H1 (cell line): ENCODE data around the gene SPINK1. TPM values are rescaled to one million over a fixed set of nuclear protein-coding genes. Genes with fewer than 3 reads are reported as not detected.

ENCODE experiments used
- BACH1 ChIP-seq: IDR thresholded peaks from 2 replicates; pipeline ENCODE4 v1.6.1; 2012; ENCODE audit warnings: low read length, improper control_type of control experiment
- CHD7 ChIP-seq: fragments of 300-600 bp; sonication (generic); IDR thresholded peaks from 2 replicates; pipeline ENCODE4 v1.7.1; 2012; ENCODE audit warnings: low read length, moderate library complexity, mild to moderate bottlenecking, inconsistent platforms; ENCODE audit not compliant: insufficient replicate concordance
- E2F6 ChIP-seq: IDR thresholded peaks from 2 replicates; pipeline ENCODE4 v1.6.1; 2012; ENCODE audit warnings: inconsistent platforms
- HDAC2 ChIP-seq, 2 experiments: fragments of 300-600 bp in 1 of 2; sonication (generic) in 1 of 2; IDR thresholded peaks; 2 replicates each; pipeline ENCODE4 v1.6.1; 2011 to 2012; ENCODE audit warnings: low read depth in 2 of 2, low read length in 2 of 2, mild to moderate bottlenecking in 2 of 2, moderate library complexity in 2 of 2, borderline replicate concordance in 1 of 2, inconsistent platforms in 1 of 2
- KDM5A ChIP-seq: fragments of 200-600 bp; IDR thresholded peaks from 2 replicates; pipeline ENCODE4 v1.7.1; 2012; ENCODE audit warnings: mild to moderate bottlenecking, low read length, inconsistent platforms, mixed read lengths
- NRF1 ChIP-seq: IDR thresholded peaks from 2 replicates; pipeline ENCODE4 v1.6.1; 2011; ENCODE audit warnings: mild to moderate bottlenecking, low read depth, low read length, improper control_type of control experiment
- RAD21 ChIP-seq, 2 experiments: IDR thresholded peaks in 1 of 2; conservative IDR thresholded peaks in 1 of 2; 2 replicates each; pipeline ENCODE4 v1.6.1; 2011; ENCODE audit warnings: low read depth in 2 of 2, low read length in 2 of 2, improper control_type of control experiment in 1 of 2, inconsistent platforms in 1 of 2, mild to moderate bottlenecking in 1 of 2, moderate library complexity in 1 of 2
- RFX5 ChIP-seq: IDR thresholded peaks from 2 replicates; pipeline ENCODE4 v1.6.1; 2011; ENCODE audit warnings: low read depth, low read length, improper control_type of control experiment, borderline replicate concordance
- USF2 ChIP-seq: IDR thresholded peaks from 2 replicates; pipeline ENCODE4 v1.6.1; 2011; ENCODE audit warnings: low read length, improper control_type of control experiment
- polyA plus RNA-seq, 7 experiments: library from polyadenylated mRNA; depleted of rRNA in 3 of 7; stranded (reverse) in 5 of 7; unstranded in 2 of 7; fragments of >200 nt in 5 of 7; fragments of 200-250 nt in 2 of 7; gene quantifications; 1 replicate in 5 of 7; 2 replicates in 1 of 7; 4 replicates in 1 of 7; pipeline versions ENCODE4 v1.2.1 to v1.2.3, GENCODE V29; 2011 to 2013; ENCODE audit warnings: missing spikeins in 2 of 7, mixed read lengths in 2 of 7
- total RNA-seq: library from RNA; stranded (reverse); fragmentation: NEBNext Ultra II Directional; extraction: Animal tissue kit (Norgen Biotek cat#: 25700); gene quantifications from 2 replicates; pipeline ENCODE4 v1.2.1, GENCODE V29; 2021

Gene SPINK1
- total and polyA plus RNA-seq, 2 of the 8 experiments (the other 6 are each of a cell fraction or from before 2014, with no cell fraction given) = 0.48 to 1.3 TPM

- no peak for TF ChIP-seq CHD7
- TF ChIP-seq E2F6 = no peak
- no peak for TF ChIP-seq BACH1
- TF ChIP-seq USF2 = no peak
- no peak for TF ChIP-seq KDM5A
- TF ChIP-seq RFX5 = no peak
- no peak for TF ChIP-seq RAD21 (IDR thresholded peaks at IDR 0.05 in 1 of 2, conservative IDR thresholded peaks at IDR 0.05 in 1 of 2; ENCODE audit: low read depth in 2 of 2, low read length in 2 of 2)
- no peak for TF ChIP-seq HDAC2 (IDR thresholded peaks at IDR 0.05; ENCODE audit: borderline replicate concordance in 1 of 2, low read depth in 2 of 2, low read length in 2 of 2)
- no peak for TF ChIP-seq NRF1
Observed at GRCh38 chr5:147803926-147804325, 27.5 kb downstream of the SPINK1 start (continued).
